Activated CD8-positive, alpha-beta memory T cell treated with anti-CD3 and anti-CD28 coated beads for 4 hours (primary cell): ENCODE data around the gene TF.

Source experiments
- DNase-seq, 2 donors: peaks; one replicate each; pipeline ENCODE4 v3.0.0-alpha.2; 2020; ENCODE audit warnings: low read depth in 2 of 2

The TF gene

GRCh38 chr3:133836497-133837158 is 90.4 kb downstream of the TF start:
- DNase-seq, result no peak

GRCh38 chr3:133837487-133838295 is 91.5 kb downstream of the TF start:
- DNase-seq, result no peak

GRCh38 chr3:133838296-133838789 is 92.2 kb downstream of the TF start:
- no peak for DNase-seq

- no peak for DNase-seq
These were observed 93.0 kb downstream of the TF start for GRCh38 chr3:133838916-133839800.

GRCh38 chr3:133840055-133840737 is 94.0 kb downstream of the TF start:
- no peak for DNase-seq

- no peak for DNase-seq
These were observed 94.6 kb downstream of the TF start for GRCh38 chr3:133840767-133841166.

- no peak for DNase-seq
These were observed 95.0 kb downstream of the TF start for GRCh38 chr3:133841196-133841595.

- DNase-seq, result no peak
These were observed 96.0 kb downstream of the TF start for GRCh38 chr3:133842158-133842557.

- DNase-seq, result no peak
These were observed 97.4 kb downstream of the TF start for GRCh38 chr3:133843634-133844033.

- no peak for DNase-seq
These were observed 98.9 kb downstream of the TF start for GRCh38 chr3:133845127-133845526.
